Stimulated activated CD4-positive, alpha-beta T cell treated with anti-CD3 and anti-CD28 coated beads, Interleukin-2, amount 100 ng/mL, for 24 hours (primary cell): ENCODE measurements around the gene TCF23.
"Not testable (repeated sequence)": the region's sequence is repeated elsewhere in the genome, so short reads cannot be mapped to it uniquely, and the experiment has no call there.

Source experiments
- DNase-seq, 2 donors: peaks; one replicate each; pipeline ENCODE4 v3.0.0-alpha.2; 2020

The TCF23 gene

DNA sequence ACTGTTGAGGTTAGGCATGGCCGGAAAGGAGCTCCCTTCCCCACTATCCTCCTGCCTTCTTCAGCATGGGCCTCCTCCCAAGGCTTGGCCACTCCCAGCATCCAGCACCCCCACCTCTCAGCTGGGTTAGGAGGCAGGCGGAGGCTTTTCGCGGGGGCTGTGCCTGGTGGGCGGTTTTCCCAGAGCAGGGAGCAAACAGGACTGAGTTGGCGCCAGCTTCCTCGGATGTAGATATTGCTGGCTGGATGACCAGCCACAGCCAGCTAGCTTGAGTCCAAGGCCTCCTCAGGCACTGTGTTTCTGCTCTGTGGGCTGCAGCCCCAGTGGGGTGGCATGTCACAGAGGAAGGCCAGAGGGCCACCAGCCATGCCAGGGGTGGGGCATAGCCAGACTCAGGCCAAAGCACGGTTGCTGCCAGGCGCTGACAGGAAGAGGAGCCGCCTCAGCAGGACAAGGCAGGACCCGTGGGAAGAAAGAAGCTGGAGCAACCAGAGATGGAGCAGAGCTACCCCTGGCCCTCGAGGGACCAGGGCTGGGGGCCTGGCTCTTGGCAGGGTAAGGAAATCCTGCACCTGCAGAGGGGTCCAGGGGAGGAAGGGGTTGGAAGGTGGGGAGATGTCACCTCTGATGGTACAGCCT lies at the start of gene TCF23:
Gene TCF23, plus strand, starts transcription at position 204 of the 639 bp plus-strand sequence. Its CDS starts 130 bp downstream, at position 334.
- DNase-seq = no peak

- DNase-seq = no peak
Observed at GRCh38 chr2:27099334-27099955, 49.4 kb upstream of the TCF23 start.

GRCh38 chr2:27100036-27100435 lies 48.8 kb upstream of the TCF23 start:
- DNase-seq = no peak

- no peak for DNase-seq
Observed at GRCh38 chr2:27102329-27102728, 46.5 kb upstream of the TCF23 start.

GRCh38 chr2:27105981-27106380 lies 42.8 kb upstream of the TCF23 start:
- no peak for DNase-seq

GRCh38 chr2:27108221-27108620 lies 40.6 kb upstream of the TCF23 start:
- DNase-seq = no peak

GRCh38 chr2:27109083-27109482 lies 39.7 kb upstream of the TCF23 start:
- DNase-seq = no peak

GRCh38 chr2:27110603-27111352 lies 38.0 kb upstream of the TCF23 start:
- not testable (repeated sequence) for DNase-seq

GRCh38 chr2:27111392-27112078 lies 37.3 kb upstream of the TCF23 start:
- not testable (repeated sequence) for DNase-seq

- no peak for DNase-seq
Observed at GRCh38 chr2:27115519-27115918, 33.3 kb upstream of the TCF23 start.

GRCh38 chr2:27117995-27118524 lies 30.7 kb upstream of the TCF23 start:
- no peak for DNase-seq

GRCh38 chr2:27118525-27119329 lies 30.1 kb upstream of the TCF23 start, which contains the start of gene CGREF1:
CGREF1 (minus strand) TSS chr2:27119128; CDS start chr2:27104366, 14,762 bp downstream.
- DNase-seq = peak in 1 of 2 donors; percentile 48

DNA sequence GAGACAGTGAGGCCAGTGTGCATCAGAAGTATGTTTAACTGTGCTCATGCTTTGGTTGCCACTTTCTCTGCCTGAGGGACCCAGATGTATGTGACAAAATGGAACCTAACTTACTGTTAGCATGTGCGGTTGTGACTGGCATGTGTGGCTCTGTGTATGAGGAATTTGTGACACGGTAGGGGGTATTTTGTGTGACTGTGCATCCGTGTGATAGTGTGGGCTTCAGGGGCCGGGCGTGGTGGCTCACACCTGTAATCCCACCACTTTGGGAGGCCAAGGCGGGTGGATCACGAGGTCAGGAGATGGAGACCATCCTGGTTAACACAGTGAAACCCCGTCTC lies 29.5 kb upstream of the TCF23 start:
- DNase-seq = not testable (repeated sequence)

GRCh38 chr2:27121906-27122305 lies 26.9 kb upstream of the TCF23 start:
- no peak for DNase-seq

DNA sequence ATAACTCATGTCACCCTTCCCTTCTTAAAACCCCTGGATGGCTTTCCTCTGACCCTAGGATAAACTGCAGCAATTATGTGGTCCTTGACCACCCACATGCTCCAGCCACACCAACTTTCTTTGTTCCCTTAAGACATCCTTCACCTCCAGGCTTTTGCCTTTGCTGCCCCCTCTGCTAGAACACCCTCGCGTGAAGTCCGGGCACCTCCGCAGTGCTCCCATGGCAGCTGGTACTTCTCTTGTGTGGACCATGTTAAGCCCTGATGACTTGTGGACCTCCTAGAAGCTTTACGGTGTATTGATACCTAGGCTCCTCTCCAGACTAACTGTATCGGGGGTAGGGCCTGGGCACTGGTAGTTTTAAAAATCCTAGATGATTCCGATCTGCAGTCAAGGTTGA lies 26.0 kb upstream of the TCF23 start:
- no peak for DNase-seq

- peak; percentile 68 to 73 for DNase-seq
Observed at GRCh38 chr2:27123302-27124150, 25.3 kb upstream of the TCF23 start, which contains the start of gene ABHD1. ABHD1 (plus strand) TSS chr2:27123815; CDS start chr2:27123949, 134 bp downstream.

DNA sequence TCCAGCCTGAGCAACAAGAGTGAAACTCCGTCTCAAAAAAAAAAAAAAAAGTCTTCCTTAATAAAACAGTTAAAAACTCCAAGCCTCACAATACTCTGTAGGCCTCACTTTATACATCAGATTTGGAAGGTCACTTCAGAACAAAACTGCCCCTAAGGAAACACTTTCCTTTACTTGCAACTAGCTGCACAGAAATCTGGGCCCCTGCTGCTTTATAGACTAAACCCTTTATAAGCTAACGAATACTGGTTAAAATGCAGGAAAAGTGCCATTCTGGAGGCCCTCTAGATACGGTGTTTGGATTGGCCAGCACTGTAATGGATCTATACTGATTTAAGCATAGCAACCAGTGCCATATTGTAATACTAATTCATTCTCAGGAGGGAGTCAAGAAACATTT lies 23.7 kb upstream of the TCF23 start:
- no peak for DNase-seq

DNA sequence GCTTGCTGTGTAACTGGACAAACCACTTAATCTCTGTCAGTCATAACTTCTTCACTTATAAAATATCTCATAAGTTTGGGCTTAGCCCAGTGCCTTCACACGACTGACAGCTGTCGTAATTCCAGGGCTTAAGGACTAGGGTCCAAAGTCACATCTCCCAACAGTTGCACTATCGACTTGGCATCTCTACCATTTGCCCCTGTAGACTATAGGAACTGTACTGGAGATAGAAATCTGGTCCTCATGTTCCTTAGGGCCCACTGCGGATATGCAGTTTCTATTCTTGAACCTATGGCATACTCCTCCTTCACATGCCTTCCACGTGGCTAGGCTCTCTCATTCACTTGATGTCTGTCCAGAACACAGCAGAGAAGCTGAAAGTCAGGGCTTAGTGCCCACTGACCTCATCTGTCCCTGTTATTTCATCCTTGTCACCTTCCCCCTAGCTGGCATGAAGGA lies 22.5 kb upstream of the TCF23 start:
- no peak for DNase-seq

- DNase-seq = no peak
Observed at GRCh38 chr2:27127883-27128667, 20.7 kb upstream of the TCF23 start.
